Activated CD8-positive, alpha-beta memory T cell treated with anti-CD3 and anti-CD28 coated beads, Interleukin-2, amount 50 U/mL, for 24 hours (primary cell): ENCODE data around the gene GNL3L.
"Not testable (repeated sequence)": the region's sequence is repeated elsewhere in the genome, so short reads cannot be mapped to it uniquely, and the experiment has no call there.

Source experiments
- DNase-seq: peaks from one replicate; pipeline ENCODE4 v3.0.0-alpha.2; 2020; ENCODE audit errors: extremely low read depth

Gene GNL3L

DNA sequence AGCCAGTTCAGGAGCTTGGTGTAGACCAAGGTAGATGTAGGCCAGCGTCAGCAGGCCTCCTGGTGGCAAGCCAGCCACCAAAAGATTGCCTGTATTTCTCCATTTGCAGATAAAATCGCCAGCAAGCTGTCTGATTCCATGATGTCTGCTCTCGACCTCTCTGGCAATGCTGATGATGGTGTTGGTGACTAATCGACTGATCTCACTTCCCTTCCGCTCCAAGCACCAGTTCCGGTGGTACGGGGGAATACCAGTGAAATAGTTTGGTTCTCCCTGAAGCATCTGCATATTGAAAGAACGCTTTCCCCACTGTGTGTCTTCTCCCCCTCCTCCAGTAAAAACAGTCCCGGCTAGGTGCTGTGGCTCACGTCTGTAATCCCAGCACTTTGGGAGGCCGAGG, 30.4 kb downstream of the GNL3L start:
- DNase-seq: no peak

DNA sequence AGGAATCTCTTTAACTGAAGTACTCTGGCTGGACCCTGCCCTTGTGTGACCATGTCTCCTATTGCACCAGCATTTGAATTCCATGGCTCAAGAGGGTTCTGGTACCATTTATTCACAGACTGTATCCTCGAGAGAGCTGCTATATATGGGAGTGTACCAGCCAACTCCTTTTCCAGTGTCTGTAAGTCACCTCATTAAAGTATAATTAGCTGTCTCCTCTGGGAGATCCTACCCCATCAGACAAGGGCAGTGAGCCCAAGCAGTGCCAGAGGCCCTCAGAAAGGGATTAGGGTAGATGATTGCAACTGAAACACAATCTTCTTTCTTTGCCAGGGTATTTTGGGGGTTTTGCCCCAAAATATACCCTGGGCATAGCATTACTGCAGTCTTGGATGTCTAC, 31.6 kb downstream of the GNL3L start:
- no peak for DNase-seq

DNA sequence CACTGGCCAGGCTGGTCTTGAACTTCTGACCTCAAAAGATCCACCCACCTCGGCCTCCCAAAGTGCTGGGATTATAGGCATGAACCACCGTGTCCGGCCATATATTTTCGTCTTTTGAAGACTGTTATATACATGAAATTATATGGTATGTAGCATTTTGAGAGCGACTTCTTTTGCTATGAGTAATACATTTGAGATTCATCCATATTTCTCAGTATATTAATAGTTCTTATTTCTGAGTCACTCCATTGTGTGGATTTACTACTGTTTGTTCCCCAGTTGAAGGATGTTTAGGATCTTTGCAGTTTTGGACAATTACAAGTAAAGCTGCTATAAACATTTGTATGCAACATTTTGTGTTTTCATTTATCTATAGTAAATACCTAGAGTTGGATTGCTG, 34.9 kb downstream of the GNL3L start:
- no peak for DNase-seq

GRCh38 chrX:54570332-54570731, 40.3 kb downstream of the GNL3L start:
- DNase-seq: no peak

- DNase-seq: not testable (repeated sequence)
These were observed 42.6 kb downstream of the GNL3L start for GRCh38 chrX:54572641-54573040.

- DNase-seq: no peak
These were observed 67.7 kb downstream of the GNL3L start for GRCh38 chrX:54597728-54598127.

DNA sequence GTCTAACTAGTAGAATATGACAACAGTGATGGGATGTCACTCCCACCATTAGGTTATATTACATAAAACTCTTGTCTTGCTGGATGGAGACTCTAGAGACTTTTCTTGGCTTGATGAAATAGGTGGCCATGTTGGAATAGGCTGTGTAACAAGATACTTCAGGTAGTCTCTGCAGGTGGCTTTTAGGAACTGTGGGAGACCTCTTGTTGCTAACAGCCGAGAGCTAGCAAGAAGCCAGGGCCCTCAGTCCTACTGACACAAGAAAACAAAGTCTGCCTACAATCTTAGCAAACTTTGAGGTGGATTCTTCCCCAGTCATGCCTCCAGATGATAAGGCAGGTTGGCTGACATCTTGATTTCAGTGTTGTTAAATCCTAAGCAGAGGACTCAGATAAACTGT, 72.5 kb downstream of the GNL3L start:
- no peak for DNase-seq
